Measurements from ENCODE around the gene CTSC. TPM values are rescaled to one million over a fixed set of nuclear protein-coding genes. Genes with fewer than 3 reads are reported as not detected.

Gene CTSC
- total and polyA plus RNA-seq, 9 of the 15 experiments (the other 6 are each of a cell fraction or from before 2014, with no cell fraction given) = 113 to 403 (median 187) TPM

- H3K79me2 ChIP-seq (ENCODE audit: control insufficient read depth, insufficient read depth, low read length) = peaks cover 69% of the 10 kb centered on the region
- under 1% methylated on average over 15 of the region's 15 CpGs for WGBS (ENCODE audit: insufficient coverage, low coverage, missing lambda C conversion rate)
- no peak for TF ChIP-seq GTF2B (IDR thresholded peaks at IDR 0.05; ENCODE audit: extremely low read depth, insufficient read length)
- peak; percentile 75 for TF ChIP-seq NKRF (IDR thresholded peaks at IDR 0.05; ENCODE audit: borderline replicate concordance)
- TF ChIP-seq PML (IDR thresholded peaks at IDR 0.05; ENCODE audit: low read length) = no peak
- no peak for TF ChIP-seq PHF20 (IDR thresholded peaks at IDR 0.05; ENCODE audit: partially characterized antibody)
- no peak for TF ChIP-seq HDAC8 (tag; IDR thresholded peaks at IDR 0.05)
- no peak for TF ChIP-seq TCFL5 (CRISPR knock-in tag; conservative IDR thresholded peaks at IDR 0.05)
- no peak for TF ChIP-seq ZNF124 (CRISPR knock-in tag; IDR thresholded peaks at IDR 0.05)
- TF ChIP-seq ARID3B (CRISPR knock-in tag; IDR thresholded peaks at IDR 0.05; ENCODE audit: borderline replicate concordance) = no peak
- TF ChIP-seq GATA2 (CRISPR knock-in tag; IDR thresholded peaks at IDR 0.05) = no peak
- no peak for TF ChIP-seq ZNF431 (CRISPR knock-in tag; IDR thresholded peaks at IDR 0.05)
- TF ChIP-seq L3MBTL2 (IDR thresholded peaks at IDR 0.05) = no peak
- no peak for TF ChIP-seq PPARD (CRISPR knock-in tag; IDR thresholded peaks at IDR 0.05)
- no peak for TF ChIP-seq HNRNPK (IDR thresholded peaks at IDR 0.05; ENCODE audit: low read depth, low read length, poor library complexity, severe bottlenecking)
- no peak for TF ChIP-seq ADNP (tag; IDR thresholded peaks at IDR 0.05)
- TF ChIP-seq RB1 (IDR thresholded peaks at IDR 0.05; ENCODE audit: low read depth) = no peak
- TF ChIP-seq YBX1 (IDR thresholded peaks at IDR 0.05) = no peak
- TF ChIP-seq DPF2 (IDR thresholded peaks at IDR 0.05) = 0 out of 2 replicates have a peak, but pooled peaks have one; percentile 22
- TF ChIP-seq CHD1 (IDR thresholded peaks at IDR 0.05; ENCODE audit: low read length) = no peak
- no peak for TF ChIP-seq MTA3 (IDR thresholded peaks at IDR 0.05; ENCODE audit: borderline replicate concordance)
Observed at GRCh38 chr11:88337987-88338668, 592 bp upstream of the CTSC start.

More at GRCh38 chr11:88337987-88338668, 592 bp upstream of the CTSC start:
- BruUV-seq (replicated peaks) = TSS peak; percentile 80
- Histone ChIP-seq H3K27ac (ENCODE audit: extremely low read depth, low read depth, low read length) (peak overlapping the region; percentile 88), H3K4me1 (replicated peaks in 1 of 2; ENCODE audit: control insufficient read depth in 2 of 2, insufficient read depth in 2 of 2, low read length in 2 of 2) (peaks cover 3 to 18% of the 10 kb centered on the region in 2 experiments; a peak in 4 of 5 replicates), H3K4me3 (peak overlapping the region; percentile 76), H3K27me3 (ENCODE audit: control insufficient read depth in 2 of 2, insufficient read depth in 2 of 2, low read length in 2 of 2) (no peaks in the 10 kb centered on the region), H2AFZ (ENCODE audit: low read depth, low read length) (peak overlapping the region; percentile 88), H4K20me1 (replicated peaks; ENCODE audit: control insufficient read depth, insufficient read depth, low read length) (no peaks in the 10 kb centered on the region), H3K9me3 (replicated peaks; ENCODE audit: control insufficient read depth, insufficient read depth, low read depth, low read length) (no peaks in the 10 kb centered on the region), H3K9me1 (ENCODE audit: control insufficient read depth, insufficient read depth, low read length) (no peaks in the 10 kb centered on the region), H3K9ac (ENCODE audit: insufficient read depth in 1 of 2, low read depth in 2 of 2, low read length in 2 of 2) (peak overlapping the region; percentile 87 to 99), H3K4me2 (ENCODE audit: insufficient read depth, low read length) (peak overlapping the region; percentile 89), H3K36me3 (ENCODE audit: control insufficient read depth, insufficient read depth, low read length) (peaks cover 27% of the 10 kb centered on the region; the same call in 2 of the 3 replicates)
- peak; percentile 50 for ATAC-seq
- peak; percentile 29 to 64 (median 42) for DNase-seq (ENCODE audit: extremely low read depth in 1 of 4, low spot score in 3 of 4)
- FAIRE-seq = peak; percentile 32
- intact Hi-C loops (cut with micrococcal nuclease) (loop anchor here (2.0 to 5.0 kb wide), 2 partner anchors 19 to 144 kb away; no protein-coding TSS in a partner anchor), in situ Hi-C loops (cut with MboI) (no loop called here)
- POLR2A ChIA-PET = interaction anchor here (0.5 to 5.0 kb wide), 7 partner anchors 9 to 941 kb away, joined by 3 to 40 read pairs (median 5); no protein-coding TSS in a partner anchor
- CTCF ChIA-PET (ENCODE audit: low intra/inter-chr PET ratio) = interaction anchor here (0.6 kb wide), 1 partner anchor 75 kb away, joined by 3 read pairs; no protein-coding TSS in a partner anchor

Data from K562 (cell line).